Right lobe of liver (tissue), 6 donors: Measurements from ENCODE around the gene SYNM. TPM values are rescaled to one million over a fixed set of nuclear protein-coding genes. Genes with fewer than 3 reads are reported as not detected.

Experiments
- ATAC-seq, 4 donors: fragments of 200-7000 bp; cut with Tn5 transposase; one replicate each; pipeline ENCODE4 v1.9.1; 2020; ENCODE audit warnings: mild to moderate bottlenecking in 4 of 4, moderate library complexity in 4 of 4
- DNase-seq, 3 donors: peaks; one replicate each; pipeline ENCODE4 v3.0.0-alpha.2; 2020
- H3K27ac ChIP-seq, 3 donors: fragments of 200-600 bp; one replicate each; pipeline ENCODE4 v1.8.0; 2022
- H3K27me3 ChIP-seq, 2 donors: fragments of 200-600 bp; one replicate each; pipeline ENCODE4 v1.8.0; 2022
- H3K36me3 ChIP-seq, 4 donors: fragments of 200-600 bp; sonication (generic) in 1 of 4; one replicate each; pipeline versions ENCODE4 v1.5.1 to v1.8.0; 2017 to 2022; ENCODE audit warnings: control low read depth in 1 of 4
- H3K4me1 ChIP-seq, 4 donors: fragments of 200-600 bp; sonication (generic) in 1 of 4; one replicate each; pipeline versions ENCODE4 v1.5.1 to v1.8.0; 2017 to 2022; ENCODE audit warnings: control low read depth in 1 of 4
- H3K4me3 ChIP-seq, 3 donors: fragments of 200-600 bp; one replicate each; pipeline ENCODE4 v1.8.0; 2022
- H3K9me3 ChIP-seq, 4 donors: fragments of 200-600 bp; sonication (generic) in 1 of 4; one replicate each; pipeline versions ENCODE4 v1.5.1 to v1.8.0; 2017 to 2022; ENCODE audit warnings: control low read depth in 1 of 4
- CTCF ChIP-seq, 4 donors: fragments of 200-600 bp in 3 of 4; fragments of 450-650 bp in 1 of 4; IDR thresholded peaks; one replicate each; pipeline versions ENCODE4 v1.5.1 to v1.8.0; 2016 to 2022; ENCODE audit warnings: antibody characterized with exemption in 4 of 4, mild to moderate bottlenecking in 2 of 4
- POLR2A ChIP-seq: fragments of 450-650 bp; IDR thresholded peaks from one replicate; pipeline ENCODE4 v1.6.1; 2017; ENCODE audit warnings: antibody characterized with exemption, mild to moderate bottlenecking
- WGBS: methylation state at CpG from one replicate; pipeline ENCODE4 v1.1.6; 2018; ENCODE audit warnings: low coverage, low lambda C conversion rate; ENCODE audit not compliant: insufficient coverage; ENCODE audit errors: missing lambda C conversion rate; 5-methylcytosine and 5-hydroxymethylcytosine counted together
- intact Hi-C, 2 donors: fragments of 100-400 bp; cut with DNase I; formaldehyde crosslinking; loops; one replicate each; pipeline versions ENCODE4 v1.11.2 to v1.14.1; 2022
- total RNA-seq, 6 experiments: library from RNA; depleted of rRNA in 2 of 6; stranded (reverse); fragments of >200 nt in 2 of 6; fragmentation: NEBNext Ultra II Directional in 3 of 6; extraction: Animal tissue kit (Norgen Biotek cat#: 25700) in 3 of 6; gene quantifications; one replicate each; pipeline versions ENCODE4 v1.1.0 to v1.2.4, GENCODE V29; 2016 to 2023
- donor health status: DM: no; HTN: yes; CAD: no.
- donor health status: DM: no; HTN: no; CAD: no.
- donor health status: DM: no; HTN: no; CAD: no.
- donor health status: DM: no; HTN: yes; CAD: no.
- donor health status: DM: no; HTN: yes; CAD: no.

SYNM gene
- total RNA-seq, 6 experiments from 2014 or later, result 1.6 to 3.5 (median 2.9) TPM

GRCh38 chr15:99157456-99157855 lies 52.6 kb downstream of the SYNM start:
- TF ChIP-seq POLR2A, result no peak
- no peak for TF ChIP-seq CTCF (IDR thresholded peaks at IDR 0.05)
- DNase-seq (no peak), ATAC-seq (no peak)
- WGBS, result 38% methylated on average over 3 of the region's 3 CpGs
- no peak overlapping the region for H3K27ac ChIP-seq
- peaks cover 0 to 28% (median 4%) of the 10 kb centered on the region in 4 donors for H3K4me1 ChIP-seq
- H3K36me3 ChIP-seq, result peaks cover 0 to 2% (median 0%) of the 10 kb centered on the region in 4 donors
- H3K4me3 ChIP-seq, result no peak overlapping the region
- H3K27me3 ChIP-seq, result no peaks in the 10 kb centered on the region
- intact Hi-C loops, result no loop called here
- H3K9me3 ChIP-seq, result no peaks in the 10 kb centered on the region

GRCh38 chr15:99158626-99159412 lies 53.9 kb downstream of the SYNM start:
- TF ChIP-seq CTCF (IDR thresholded peaks at IDR 0.05) (no peak), POLR2A (no peak)
- H3K9me3 ChIP-seq, result no peaks in the 10 kb centered on the region
- 100% methylated on average over 1 of the region's 6 CpGs for WGBS

DNA sequence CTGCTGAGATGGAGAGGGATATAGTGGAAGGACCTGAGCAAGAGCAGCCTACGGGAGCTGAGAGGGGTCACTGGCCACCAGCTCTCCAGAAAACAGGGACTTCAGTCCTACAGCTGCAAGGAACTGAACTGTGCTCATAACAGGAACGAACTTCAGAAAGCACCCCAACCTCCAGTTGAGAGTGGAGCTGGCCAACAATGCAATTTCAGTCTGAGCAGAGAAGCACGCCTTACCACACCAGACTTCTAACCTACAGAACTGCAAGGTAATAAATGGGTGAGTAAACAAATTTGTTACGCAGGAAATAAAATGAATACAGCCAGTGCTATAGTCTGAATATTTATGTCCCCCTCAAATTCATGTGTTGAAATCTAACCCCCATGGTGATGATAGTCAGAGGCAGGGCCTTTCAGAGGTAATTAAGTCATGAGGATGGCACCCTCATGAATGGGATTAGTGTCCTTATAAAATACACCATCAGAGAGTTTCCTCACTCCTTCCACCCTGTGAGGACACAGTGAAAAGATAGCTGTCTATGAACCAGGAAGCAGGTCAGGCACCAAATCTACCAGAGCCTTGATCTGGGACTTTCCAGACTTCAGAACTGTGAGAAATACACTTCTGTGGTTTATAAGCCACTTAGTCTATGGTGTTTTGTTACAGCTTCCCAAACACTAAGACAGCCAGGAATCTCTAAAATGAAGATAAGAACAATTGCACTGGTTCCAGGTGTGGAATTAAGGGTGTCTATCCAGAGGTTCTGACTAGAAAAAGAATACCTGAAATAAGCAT lies 58.6 kb downstream of the SYNM start:
- DNase-seq (no peak), ATAC-seq (peak in 1 of 4 donors; percentile 53)
- Histone ChIP-seq H3K27ac (no peak overlapping the region), H3K27me3 (no peaks in the 10 kb centered on the region), H3K4me1 (no peaks in the 10 kb centered on the region), H3K9me3 (no peaks in the 10 kb centered on the region), H3K4me3 (no peak overlapping the region), H3K36me3 (peaks cover 0 to 4% (median 0%) of the 10 kb centered on the region in 4 donors)
- TF ChIP-seq CTCF (IDR thresholded peaks at IDR 0.05) (no peak), POLR2A (no peak)
- intact Hi-C loops, result no loop called here
- WGBS, result 100% methylated on average over 3 of the region's 4 CpGs

More at GRCh38 chr15:99158626-99159412, 53.9 kb downstream of the SYNM start:
- H3K4me3 ChIP-seq, result no peak overlapping the region
- peaks cover 0 to 4% (median 0%) of the 10 kb centered on the region in 4 donors for H3K36me3 ChIP-seq
- DNase-seq, result no peak
- H3K27ac ChIP-seq, result no peak overlapping the region
- intact Hi-C loops, result no loop called here
- H3K27me3 ChIP-seq, result no peaks in the 10 kb centered on the region
- H3K4me1 ChIP-seq, result peaks cover 0 to 17% (median under 1%) of the 10 kb centered on the region in 4 donors
- ATAC-seq, result no peak

GRCh38 chr15:99164119-99164518 lies 59.2 kb downstream of the SYNM start:
- no peaks in the 10 kb centered on the region for H3K27me3 ChIP-seq
- 95% methylated on average over 3 of the region's 3 CpGs for WGBS
- peaks cover 0 to 4% (median 0%) of the 10 kb centered on the region in 4 donors for H3K36me3 ChIP-seq
- intact Hi-C loops, result no loop called here
- TF ChIP-seq POLR2A, result no peak
- no peak for TF ChIP-seq CTCF (IDR thresholded peaks at IDR 0.05)
- no peak overlapping the region for H3K4me3 ChIP-seq
- DNase-seq, result no peak
- ATAC-seq, result no peak
- no peaks in the 10 kb centered on the region for H3K4me1 ChIP-seq
- no peaks in the 10 kb centered on the region for H3K9me3 ChIP-seq
- H3K27ac ChIP-seq, result no peak overlapping the region
